Measurements from ENCODE around the gene TUBB.

Gene TUBB

DNA sequence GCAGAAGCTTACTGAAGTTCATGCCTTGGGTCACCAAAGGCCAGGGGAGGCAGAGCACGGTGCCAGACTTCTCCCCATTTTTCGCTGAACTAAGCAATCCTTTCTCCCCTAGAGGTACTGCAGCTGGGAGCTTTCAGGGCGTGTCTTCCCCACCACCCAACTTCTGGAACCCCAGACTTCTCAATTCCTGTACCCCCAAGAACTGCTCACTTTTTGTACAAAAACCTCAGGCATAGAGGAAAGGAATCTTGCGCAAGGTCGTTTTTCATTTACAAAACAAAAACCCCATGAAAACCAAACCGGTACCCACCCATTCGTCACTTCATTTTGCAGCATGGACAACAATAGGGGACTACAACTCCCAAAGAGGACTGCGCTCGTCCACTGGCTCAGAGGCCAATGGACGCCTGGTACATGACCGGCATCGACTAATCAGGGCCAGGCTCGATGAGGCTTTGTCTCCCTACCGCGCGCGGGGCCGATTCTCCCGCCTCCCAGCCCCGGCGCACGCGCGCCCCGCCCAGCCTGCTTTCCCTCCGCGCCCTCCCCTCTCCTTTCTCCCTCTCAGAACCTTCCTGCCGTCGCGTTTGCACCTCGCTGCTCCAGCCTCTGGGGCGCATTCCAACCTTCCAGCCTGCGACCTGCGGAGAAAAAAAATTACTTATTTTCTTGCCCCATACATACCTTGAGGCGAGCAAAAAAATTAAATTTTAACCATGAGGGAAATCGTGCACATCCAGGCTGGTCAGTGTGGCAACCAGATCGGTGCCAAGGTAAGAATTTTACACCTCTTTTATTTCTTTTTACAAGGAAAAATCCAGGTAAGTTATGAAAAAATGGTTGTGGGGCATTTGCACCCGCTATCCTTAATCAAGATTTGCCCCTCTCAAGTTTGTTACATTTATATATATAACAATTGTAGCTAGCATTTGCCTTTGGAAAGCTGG, at the start of gene TUBB:
Gene TUBB (plus strand): TSS at position 562 of the 947 bp plus-strand sequence. CDS start 155 bp downstream, at position 717.
- Mint-ChIP-seq H3K9me3 (no peaks in the 10 kb centered on the region), H3K4me1 (peaks cover 72% of the 10 kb centered on the region), H3K27ac (peak within 1 kb of the TSS; percentile 96), H3K4me3 (peak within 1 kb of the TSS; percentile 94), H3K36me3 (peaks cover 77% of the 10 kb centered on the region)
- DNase-seq (ENCODE audit: low spot score in 2 of 2) (peak; percentile 79 to 95), ATAC-seq (peak; percentile 78)

DNA sequence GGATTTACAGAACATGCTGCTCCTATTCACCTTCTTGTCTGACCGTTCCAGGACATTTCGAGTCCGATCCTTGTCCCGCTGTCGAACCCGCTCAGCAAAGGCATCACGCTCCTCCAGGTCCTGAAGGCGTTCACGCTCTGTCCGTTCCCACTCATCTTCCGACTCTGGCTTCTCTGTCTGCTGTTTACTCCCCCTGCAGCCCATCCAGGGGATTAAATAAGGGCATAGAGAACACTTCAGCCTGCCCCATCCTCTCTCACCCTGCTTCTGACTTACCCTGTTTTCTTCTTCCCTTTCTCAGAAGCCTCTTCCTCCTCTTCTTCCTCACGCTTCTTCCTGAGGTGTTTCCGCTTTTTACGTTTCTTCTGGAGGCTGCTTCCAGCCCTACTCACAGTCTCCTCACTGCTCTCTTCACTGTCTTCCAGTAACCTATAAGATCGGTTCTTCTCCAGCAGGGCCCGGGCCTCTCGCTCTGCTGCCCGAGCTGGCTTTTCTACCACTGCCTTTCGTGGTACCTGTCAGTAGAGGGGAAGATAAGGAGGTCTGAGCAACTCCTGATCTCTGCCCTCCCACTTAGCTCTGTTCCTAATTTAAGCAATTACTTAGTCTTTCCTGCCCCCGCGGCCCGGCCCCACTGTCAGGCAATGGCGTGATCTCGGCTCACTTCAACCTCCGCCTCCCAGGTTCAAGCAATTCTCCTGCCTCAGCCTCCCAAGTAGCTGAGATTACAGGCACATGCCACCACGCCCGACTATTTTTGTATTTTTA, 49.2 kb upstream of the TUBB start:
- peak overlapping the region; percentile 89 for H3K27ac Mint-ChIP-seq
- peaks cover 32% of the 10 kb centered on the region for H3K4me1 Mint-ChIP-seq
- no peak for DNase-seq (ENCODE audit: low spot score in 2 of 2)
- H3K9me3 Mint-ChIP-seq = no peaks in the 10 kb centered on the region
- ATAC-seq = no peak
- H3K36me3 Mint-ChIP-seq = peaks cover 77% of the 10 kb centered on the region
- peak overlapping the region; percentile 85 for H3K4me3 Mint-ChIP-seq

DNA sequence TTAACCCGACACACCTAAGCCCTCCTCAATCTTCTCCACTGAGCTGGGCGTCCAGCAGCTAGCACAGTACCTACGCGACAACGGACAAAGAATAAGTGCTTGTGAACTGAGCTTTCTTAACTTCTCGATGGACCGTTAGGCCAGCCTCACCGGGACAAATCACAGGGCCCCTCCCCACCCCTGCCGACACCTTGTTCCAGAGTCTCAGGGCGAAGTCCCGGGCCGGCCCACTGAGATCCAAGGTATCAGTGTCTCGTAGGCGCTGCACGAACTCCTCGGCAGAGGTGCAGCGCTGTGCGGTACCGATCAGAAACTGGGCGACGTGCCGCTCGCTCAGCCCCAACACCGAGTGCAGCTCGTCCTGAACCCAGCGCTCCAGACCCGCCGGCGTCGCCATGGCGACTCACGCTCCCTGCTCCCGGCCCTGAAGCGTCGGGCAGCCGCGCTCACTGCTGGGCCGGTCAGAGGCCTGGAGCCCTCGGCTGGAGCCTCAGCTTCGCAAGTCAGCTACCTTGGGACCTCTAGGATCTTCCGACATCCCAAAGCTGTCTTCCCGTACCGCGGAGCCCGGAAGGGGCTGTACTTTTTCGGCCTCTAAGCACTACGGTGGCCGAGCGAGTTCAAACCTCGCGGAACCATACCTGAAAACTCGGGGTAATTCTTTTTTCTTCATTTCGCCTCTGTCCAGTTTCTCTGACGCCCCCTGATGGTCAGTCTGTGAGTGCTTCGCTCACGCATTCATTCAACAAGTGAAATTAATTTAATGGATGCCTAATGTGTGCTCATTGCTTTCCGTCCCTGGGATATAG, 47.5 kb upstream of the TUBB start, which contains the start of gene DHX16:
Gene DHX16 (minus strand): TSS at position 562 of the 809 bp plus-strand sequence. CDS start 165 bp downstream, at position 397.
- DNase-seq (ENCODE audit: low spot score in 2 of 2) (peak; percentile 81 to 96), ATAC-seq (peak; percentile 88)
- H3K4me3 Mint-ChIP-seq = peak within 1 kb of the TSS; percentile 85
- H3K36me3 Mint-ChIP-seq = peaks cover 77% of the 10 kb centered on the region
- H3K4me1 Mint-ChIP-seq = peaks cover 33% of the 10 kb centered on the region
- H3K9me3 Mint-ChIP-seq = no peaks in the 10 kb centered on the region
- H3K27ac Mint-ChIP-seq = peak within 1 kb of the TSS; percentile 89

DNA sequence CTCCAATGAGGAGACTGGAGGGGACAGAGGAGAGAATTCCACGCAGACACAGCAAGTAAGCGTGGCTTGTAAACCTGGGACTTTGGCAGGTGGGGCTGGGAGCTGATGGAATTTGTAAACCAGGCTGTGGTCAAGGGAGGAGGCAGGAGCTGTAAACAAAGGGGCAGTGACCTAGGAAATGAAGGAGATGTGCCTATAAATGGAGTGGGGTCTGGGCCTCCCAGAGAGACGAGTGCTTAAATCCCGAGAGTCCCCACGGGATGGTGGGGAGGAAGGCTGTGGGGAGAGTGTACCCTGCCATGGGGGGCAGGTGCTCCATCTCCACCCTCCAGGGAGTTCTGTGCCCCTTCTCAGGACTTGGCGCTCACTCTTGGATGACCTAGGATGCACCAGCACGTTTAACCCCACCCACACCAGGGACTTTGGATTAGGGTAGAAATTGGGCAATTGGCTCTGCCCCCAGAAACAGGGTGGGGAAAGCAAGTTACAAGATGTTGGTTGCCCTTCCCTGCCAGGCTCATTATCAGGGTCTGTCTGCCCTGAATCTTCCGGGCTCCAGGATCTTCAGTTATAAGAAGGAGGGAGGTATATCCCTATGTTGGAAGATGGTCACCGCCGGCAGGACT, 43.4 kb upstream of the TUBB start:
- Mint-ChIP-seq H3K9me3 (no peaks in the 10 kb centered on the region), H3K36me3 (peaks cover 79% of the 10 kb centered on the region), H3K4me1 (peaks cover 49% of the 10 kb centered on the region), H3K4me3 (no peak overlapping the region), H3K27ac (peak overlapping the region; percentile 55)
- no peak for DNase-seq (ENCODE audit: low spot score in 2 of 2)
- no peak for ATAC-seq

DNA sequence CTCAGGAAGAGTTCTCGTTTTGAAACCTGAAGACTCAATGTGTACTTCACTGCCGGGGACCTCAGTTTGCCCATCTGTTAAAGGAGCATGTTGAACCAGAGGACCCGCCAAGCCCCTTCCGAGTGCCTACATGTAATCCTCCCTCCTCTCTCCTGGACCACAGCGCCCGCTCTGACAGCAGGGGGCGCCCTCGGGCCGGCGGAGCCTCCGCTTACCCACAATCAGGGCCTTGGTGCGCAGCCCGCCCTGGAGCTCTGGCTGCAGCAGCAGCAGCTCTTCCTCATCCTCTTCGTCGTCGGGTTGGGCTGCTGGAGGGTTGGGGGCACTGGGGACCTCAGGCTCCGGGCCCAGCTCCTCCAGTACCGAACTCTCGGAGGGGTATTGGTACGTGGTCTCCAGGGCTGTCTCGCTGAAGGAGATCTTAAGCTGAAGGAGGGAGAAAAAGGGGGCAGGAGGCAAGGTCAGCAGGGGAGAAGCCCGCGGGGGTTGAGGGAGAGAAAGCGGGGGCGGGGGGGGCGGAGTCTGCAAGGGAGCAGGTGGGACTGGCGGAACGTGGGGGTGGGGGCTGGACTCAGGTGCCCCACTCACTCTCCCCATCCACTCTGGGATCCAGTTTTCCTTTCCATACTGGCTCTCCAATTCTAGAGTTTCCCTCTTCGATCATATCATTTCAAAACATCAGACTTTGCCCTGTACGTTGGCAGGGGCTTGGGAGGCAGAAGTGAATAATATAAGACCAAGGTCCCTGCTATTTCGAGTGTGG, 41.0 kb upstream of the TUBB start:
- no peaks in the 10 kb centered on the region for H3K9me3 Mint-ChIP-seq

DNA sequence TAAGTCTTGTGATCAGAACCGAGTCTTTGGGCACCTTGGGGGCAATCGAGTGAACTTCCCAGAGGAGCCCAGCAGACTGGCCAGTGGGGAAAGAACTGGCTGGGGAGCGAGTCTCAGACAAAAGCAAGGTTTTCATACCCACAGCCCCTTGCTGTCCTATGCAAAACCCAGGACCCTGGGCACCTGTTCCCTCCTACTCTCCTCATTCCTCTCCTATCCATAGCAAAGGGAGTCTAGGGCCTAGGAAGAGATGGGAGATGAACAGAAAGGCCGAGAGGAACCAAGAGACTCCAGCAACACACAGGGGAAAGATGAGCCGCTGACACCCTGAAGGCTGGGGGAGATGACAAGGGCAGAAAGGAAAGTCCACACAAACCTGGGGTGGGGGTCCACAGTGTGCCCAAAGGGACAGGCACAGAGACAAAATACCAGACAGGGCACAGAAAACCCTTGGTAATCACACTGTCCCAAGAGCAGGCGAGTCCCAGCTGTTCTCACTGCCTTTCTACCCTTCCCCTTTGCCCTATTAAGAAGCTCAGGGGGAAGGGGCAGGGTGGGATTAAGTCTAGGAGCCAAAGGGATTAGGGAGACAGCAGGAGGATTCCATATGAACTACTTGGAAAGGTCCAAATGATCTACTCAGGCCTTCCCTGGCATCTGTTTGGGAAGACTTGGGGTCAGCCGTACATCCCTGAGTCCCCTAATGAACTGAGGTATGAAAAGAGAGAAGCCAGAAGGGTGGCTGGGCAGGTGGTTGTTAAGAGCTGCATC, 40.2 kb upstream of the TUBB start:
- Mint-ChIP-seq H3K36me3 (peaks cover 100% of the 10 kb centered on the region), H3K4me3 (peak overlapping the region; percentile 92), H3K9me3 (no peaks in the 10 kb centered on the region), H3K27ac (peak overlapping the region; percentile 98), H3K4me1 (peaks cover 55% of the 10 kb centered on the region)
- ATAC-seq = no peak
- no peak for DNase-seq (ENCODE audit: low spot score in 2 of 2)

More for the DNA sequence above, 41.0 kb upstream of the TUBB start:
- DNase-seq (ENCODE audit: low spot score in 2 of 2) (peak; percentile 92 to 96), ATAC-seq (peak; percentile 72)
- H3K27ac Mint-ChIP-seq = peak overlapping the region; percentile 98
- peaks cover 55% of the 10 kb centered on the region for H3K4me1 Mint-ChIP-seq
- peaks cover 93% of the 10 kb centered on the region for H3K36me3 Mint-ChIP-seq
- H3K4me3 Mint-ChIP-seq = peak overlapping the region; percentile 92

DNA sequence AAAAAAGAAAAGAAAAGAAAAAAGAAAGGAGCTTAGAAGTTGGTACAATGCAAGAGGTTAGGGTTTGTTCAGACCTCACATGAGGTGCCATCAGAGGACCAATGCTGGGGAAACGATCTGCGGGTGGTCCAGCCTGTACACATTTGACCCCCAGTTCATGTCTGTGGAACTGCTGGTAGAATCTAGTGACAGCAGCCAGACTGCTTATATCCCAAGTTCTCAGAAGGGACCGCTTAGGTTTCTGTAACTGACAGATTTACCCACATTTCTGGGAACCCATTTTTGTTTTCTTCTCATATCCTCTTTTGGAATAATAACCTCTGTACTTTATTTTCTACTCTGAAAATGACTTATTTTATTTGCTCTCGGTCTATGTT, 38.4 kb upstream of the TUBB start:
- Mint-ChIP-seq H3K4me1 (peaks cover 46% of the 10 kb centered on the region), H3K36me3 (peaks cover 100% of the 10 kb centered on the region), H3K9me3 (no peaks in the 10 kb centered on the region), H3K4me3 (peak overlapping the region; percentile 92), H3K27ac (peak overlapping the region; percentile 98)
- DNase-seq (ENCODE audit: low spot score in 2 of 2) (no peak), ATAC-seq (no peak)

DNA sequence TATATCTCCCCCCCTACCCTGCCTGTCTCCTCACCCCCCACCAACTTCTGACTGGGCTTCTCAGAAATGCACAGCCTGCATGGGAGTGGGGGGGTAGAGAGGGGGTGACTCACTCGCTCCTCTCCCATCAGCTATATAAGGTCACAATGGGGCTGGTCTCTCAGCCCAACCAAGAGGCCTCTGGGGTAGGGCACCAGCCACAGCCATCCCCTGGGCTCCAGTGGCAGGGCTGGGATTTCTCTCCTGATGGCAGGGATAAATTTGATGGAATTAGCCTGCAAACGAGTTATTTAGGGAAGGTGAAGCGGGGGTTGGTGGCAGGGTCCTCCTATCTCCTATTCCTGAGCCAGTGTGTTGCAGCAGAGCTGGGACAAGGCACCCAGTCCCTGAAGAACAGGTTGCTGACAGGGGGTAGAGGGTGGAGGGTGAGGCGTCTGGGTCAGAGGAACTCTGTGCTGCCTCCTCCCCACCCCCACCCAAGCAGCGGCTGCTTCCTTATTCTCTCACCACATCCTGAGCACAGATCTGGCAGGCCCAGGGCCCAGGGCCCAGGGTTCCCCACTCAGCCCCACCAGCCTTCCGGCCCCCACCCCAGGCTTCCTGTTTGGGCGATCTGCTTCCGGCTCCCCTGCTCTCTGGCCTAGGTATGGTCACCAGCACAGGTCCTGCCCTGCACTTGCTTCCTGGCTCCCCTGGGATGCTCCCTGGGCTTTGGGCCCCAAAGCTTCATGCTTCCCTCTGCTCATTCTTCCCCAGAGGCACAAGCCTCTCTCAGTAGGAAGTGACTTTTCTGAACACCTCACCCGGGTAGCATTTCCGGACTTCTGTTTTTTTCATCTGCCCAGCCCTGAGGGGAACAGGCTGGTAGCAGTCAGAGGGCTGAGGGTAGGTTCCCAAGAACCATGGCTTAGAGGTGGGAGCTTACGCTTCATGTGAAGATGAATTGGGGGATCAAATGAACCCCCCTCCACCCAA, 37.7 kb upstream of the TUBB start:
- H3K36me3 Mint-ChIP-seq = peaks cover 100% of the 10 kb centered on the region

DNA sequence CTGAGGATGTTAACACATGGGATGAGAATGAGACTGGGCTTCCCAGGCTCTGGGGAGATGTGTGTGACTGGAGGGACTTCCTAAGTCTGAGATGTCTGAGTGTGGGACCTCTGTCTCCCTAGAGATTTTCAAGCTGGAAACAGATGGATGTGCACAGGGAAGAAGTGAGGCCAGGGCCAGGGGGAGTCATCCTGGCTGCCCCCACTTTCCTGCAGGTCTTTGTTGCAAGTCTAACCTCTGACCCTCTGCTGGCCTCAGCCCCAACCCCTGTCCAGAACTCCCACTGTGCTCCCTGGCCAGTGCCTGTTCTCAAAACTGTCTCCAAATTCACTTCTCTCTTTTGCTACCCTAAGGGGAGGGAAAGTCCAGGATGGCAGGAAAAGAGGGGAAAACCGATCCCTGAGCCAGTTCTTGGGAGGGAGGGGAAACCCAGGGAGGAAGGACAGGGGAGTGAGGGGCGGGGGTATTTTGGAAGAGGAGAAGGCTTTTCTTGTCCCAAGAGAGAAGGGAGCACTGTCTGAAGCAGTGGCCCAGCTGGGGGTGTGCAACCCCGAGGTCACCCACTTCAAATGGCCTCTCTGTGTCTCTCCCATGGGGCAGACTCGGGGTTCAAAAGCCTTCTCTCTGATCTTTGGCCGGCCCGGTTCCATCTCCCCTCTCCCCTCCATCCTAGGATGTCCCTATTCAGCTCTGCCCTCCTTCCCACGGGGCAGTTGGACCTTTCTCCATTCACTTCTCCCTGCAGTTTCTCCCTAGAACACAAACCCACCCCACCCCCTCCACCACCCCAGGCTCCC, 36.8 kb upstream of the TUBB start:
- DNase-seq (ENCODE audit: low spot score in 2 of 2) (no peak), ATAC-seq (no peak)
- Mint-ChIP-seq H3K9me3 (no peaks in the 10 kb centered on the region), H3K36me3 (peaks cover 93% of the 10 kb centered on the region), H3K27ac (peak overlapping the region; percentile 98), H3K4me3 (peak overlapping the region; percentile 92), H3K4me1 (peaks cover 56% of the 10 kb centered on the region)

More for the DNA sequence above, 37.7 kb upstream of the TUBB start:
- Mint-ChIP-seq H3K9me3 (no peaks in the 10 kb centered on the region), H3K4me3 (peak overlapping the region; percentile 92), H3K4me1 (peaks cover 47% of the 10 kb centered on the region), H3K27ac (peak overlapping the region; percentile 98)
- ATAC-seq (peak; percentile 70), DNase-seq (ENCODE audit: low spot score in 2 of 2) (peak; percentile 65 to 91)

DNA sequence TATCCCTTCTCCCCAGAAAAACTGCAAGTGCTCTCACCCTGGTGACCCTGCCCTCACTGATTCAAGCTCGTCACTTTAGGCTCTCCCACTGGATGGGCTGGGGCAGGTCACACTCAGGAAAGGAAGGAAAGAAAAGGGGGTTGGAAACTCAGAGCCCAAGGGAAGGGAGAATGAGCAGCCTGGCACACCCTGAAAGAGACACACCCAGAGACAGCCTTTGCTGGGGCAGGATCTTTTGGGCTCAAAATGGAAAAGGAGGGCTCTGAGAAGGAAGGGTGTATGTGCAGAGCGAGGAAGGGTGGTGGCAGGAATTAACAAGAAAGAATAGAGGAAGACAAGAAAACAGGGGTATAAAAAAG, 36.2 kb upstream of the TUBB start:
- no peak for ATAC-seq
- Mint-ChIP-seq H3K4me3 (peak overlapping the region; percentile 92), H3K9me3 (no peaks in the 10 kb centered on the region), H3K4me1 (peaks cover 58% of the 10 kb centered on the region), H3K27ac (peak overlapping the region; percentile 98), H3K36me3 (peaks cover 87% of the 10 kb centered on the region)
- no peak for DNase-seq (ENCODE audit: low spot score in 2 of 2)

DNA sequence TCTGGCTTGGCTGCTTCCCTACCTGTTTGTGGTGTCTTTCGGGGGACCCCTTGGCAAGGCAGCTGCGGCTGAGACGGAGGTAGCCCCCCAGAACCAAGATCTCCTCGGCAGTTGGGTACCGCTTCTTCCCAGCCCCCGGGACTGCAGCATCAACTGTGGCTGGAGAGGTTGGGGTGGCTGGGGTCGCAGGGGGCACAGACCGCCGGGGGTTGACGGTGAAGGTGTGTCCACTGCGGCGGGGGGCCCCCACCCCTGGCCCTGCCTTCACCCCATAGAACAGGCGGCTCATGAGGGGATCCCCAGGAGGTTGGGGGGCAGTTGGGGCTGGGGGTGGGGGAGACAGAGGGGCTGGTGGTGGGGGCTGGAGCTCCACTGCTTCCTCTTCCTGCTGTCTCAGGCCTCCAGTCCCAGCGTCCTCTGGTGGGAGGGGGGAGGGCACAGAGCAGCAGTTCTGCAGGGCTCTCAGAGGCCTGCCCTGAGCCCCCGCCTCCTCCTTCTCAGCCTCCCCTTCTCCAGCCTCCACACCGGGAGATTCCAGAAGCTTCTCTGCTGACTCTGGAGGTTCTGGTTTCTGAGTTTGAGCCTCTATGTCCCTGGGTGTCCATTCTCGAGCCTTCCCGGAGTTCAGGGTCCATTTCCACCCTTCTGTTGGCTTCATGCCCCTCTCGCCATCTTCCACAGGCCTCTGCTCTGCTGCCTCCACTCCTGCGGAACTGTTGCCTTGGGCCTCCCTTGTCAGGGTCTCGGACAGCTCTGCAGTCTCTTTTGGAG, 35.6 kb upstream of the TUBB start:
- Mint-ChIP-seq H3K36me3 (peaks cover 81% of the 10 kb centered on the region), H3K9me3 (no peaks in the 10 kb centered on the region), H3K4me3 (peak overlapping the region; percentile 92), H3K4me1 (peaks cover 58% of the 10 kb centered on the region), H3K27ac (peak overlapping the region; percentile 98)
- DNase-seq (ENCODE audit: low spot score in 2 of 2) (peak in 1 of 2 donors; percentile 71), ATAC-seq (no peak)
